HEK293 (cell line): ENCODE measurements around the gene EMSY.

Experiments used
- ZNF518A ChIP-seq: fragments of 450-650 bp; formaldehyde crosslinking; conservative IDR thresholded peaks from 2 replicates; pipeline ENCODE4 v1.5.1; 2016; ENCODE audit warnings: low read depth, missing biosample characterization, missing genetic modification characterization
- ZNF837 ChIP-seq: fragments of 450-650 bp; formaldehyde crosslinking; IDR thresholded peaks from 2 replicates; pipeline ENCODE4 v1.5.1; 2016; ENCODE audit warnings: missing biosample characterization, missing genetic modification characterization

DNA sequence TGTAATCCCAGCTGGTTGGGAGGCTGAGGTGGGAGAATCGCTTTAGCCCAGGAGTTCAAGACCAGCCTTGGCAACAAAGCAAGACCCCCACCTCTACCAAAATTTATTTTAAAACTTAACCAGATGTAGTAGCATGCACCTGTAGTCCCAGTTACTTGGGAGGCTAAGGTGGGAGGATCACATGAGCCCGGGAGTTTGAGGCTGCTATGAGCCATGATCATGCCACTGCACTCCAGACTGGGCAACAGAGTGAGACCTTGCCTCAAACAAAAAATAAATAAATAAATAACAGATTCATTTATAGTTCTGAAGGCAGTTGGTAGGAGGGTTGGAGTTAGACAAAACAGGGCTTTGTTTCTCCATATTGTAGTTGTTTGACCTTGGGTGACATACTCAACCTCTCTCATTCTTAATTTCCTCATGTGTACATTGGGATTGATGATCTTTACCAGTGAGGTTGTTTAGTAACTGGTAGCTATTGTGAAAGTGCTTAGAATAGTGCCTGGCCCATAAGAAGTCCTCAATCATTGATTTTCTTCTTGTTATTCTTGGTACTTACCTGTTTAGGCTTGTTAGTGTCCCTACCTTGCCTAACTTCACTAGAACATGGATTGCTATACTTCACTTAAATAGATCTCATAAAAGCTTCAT, 79.1 kb downstream of the EMSY start:
- TF ChIP-seq ZNF518A: no peak
- TF ChIP-seq ZNF837 (tag by site-specific recombination): no peak
